ENCODE data around the gene PNPLA2. TPM values are rescaled to one million over a fixed set of nuclear protein-coding genes. Genes with fewer than 3 reads are reported as not detected.

The PNPLA2 gene
- total RNA-seq, 1 experiment from 2014 or later: 66.5 TPM

GRCh38 chr11:788953-789940, 29.5 kb upstream of the PNPLA2 start:
- Mint-ChIP-seq H3K9me3 (no peaks in the 10 kb centered on the region), H3K4me3 (no peak overlapping the region), H3K36me3 (no peaks in the 10 kb centered on the region), H3K27me3 (ENCODE audit: low read depth) (no peaks in the 10 kb centered on the region), H3K27ac (no peak overlapping the region), H3K4me1 (peaks cover 9% of the 10 kb centered on the region; the same call in 1 of the 2 replicates)
- DNase-seq (ENCODE audit: low spot score): no peak
- TF ChIP-seq CBFB (CRISPR knock-in tag; IDR thresholded peaks at IDR 0.05; ENCODE audit: low read depth) (0 out of 2 replicates have a peak, but pooled peaks have one; percentile 9), MYBL2 (CRISPR knock-in tag; IDR thresholded peaks at IDR 0.05) (no peak), TEAD4 (CRISPR knock-in tag; IDR thresholded peaks at IDR 0.05) (no peak), SP1 (CRISPR knock-in tag; conservative IDR thresholded peaks at IDR 0.05) (no peak), RORB (CRISPR knock-in tag; IDR thresholded peaks at IDR 0.05) (no peak)
- ChIA-PET POLR2A (interaction anchor here (0.7 to 1.1 kb wide), 3 partner anchors 30 to 71 kb away, joined by 3 to 5 read pairs (median 4); no protein-coding TSS in a partner anchor), CTCF (interaction anchor here (0.6 to 2.5 kb wide), 7 partner anchors 12 to 353 kb away, joined by 3 to 9 read pairs (median 4); no protein-coding TSS in a partner anchor)
- no peak for ATAC-seq

GRCh38 chr11:789943-790342, 28.8 kb upstream of the PNPLA2 start, which contains the start of gene CEND1:
CEND1 (minus strand) TSS chr11:790090; CDS start chr11:788576, 1,514 bp downstream.
- Mint-ChIP-seq H3K27ac (no peak within 1 kb of the TSS), H3K4me1 (peaks cover 9% of the 10 kb centered on the region; the same call in 1 of the 2 replicates), H3K27me3 (ENCODE audit: low read depth) (no peaks in the 10 kb centered on the region), H3K36me3 (no peaks in the 10 kb centered on the region), H3K9me3 (no peaks in the 10 kb centered on the region), H3K4me3 (no peak within 1 kb of the TSS; the same call in 1 of the 2 replicates)
- ChIA-PET POLR2A (interaction anchor here (0.7 to 1.4 kb wide), 7 partner anchors 9 to 63 kb away, joined by 3 to 10 read pairs (median 3); partner anchors contain the start of genes RPLP2 and TSPAN4), CTCF (interaction anchor here (0.6 to 2.5 kb wide), 12 partner anchors 13 to 354 kb away, joined by 3 to 9 read pairs (median 3); partner anchors contain the start of gene PHRF1)
- 0 out of 2 replicates have a peak, but pooled peaks have one; percentile 56 for TF ChIP-seq ZNF121 (CRISPR knock-in tag; IDR thresholded peaks at IDR 0.05)
- TF ChIP-seq SP1 (CRISPR knock-in tag; conservative IDR thresholded peaks at IDR 0.05): peak; percentile 66
- no peak for TF ChIP-seq CREM (CRISPR knock-in tag; IDR thresholded peaks at IDR 0.05)
- peak; percentile 13 for ATAC-seq
- peak; percentile 62 for DNase-seq (ENCODE audit: low spot score)

GRCh38 chr11:790721-791564, 27.8 kb upstream of the PNPLA2 start:
- Mint-ChIP-seq H3K27me3 (ENCODE audit: low read depth) (no peaks in the 10 kb centered on the region), H3K36me3 (no peaks in the 10 kb centered on the region), H3K4me3 (no peak overlapping the region; the same call in 1 of the 2 replicates), H3K9me3 (no peaks in the 10 kb centered on the region), H3K27ac (0 out of 2 replicates have a peak overlapping the region, but pooled peaks have one; percentile 67), H3K4me1 (peaks cover 10% of the 10 kb centered on the region; the same call in 1 of the 2 replicates)
- DNase-seq (ENCODE audit: low spot score): peak; percentile 73
- POLR2A ChIA-PET: interaction anchor here (0.5 to 1.4 kb wide), 7 partner anchors 10 to 64 kb away, joined by 3 to 10 read pairs (median 3); partner anchors contain the start of genes RPLP2 and TSPAN4
- peak; percentile 82 for ATAC-seq
- CTCF ChIA-PET: interaction anchor here (0.6 to 2.5 kb wide), 12 partner anchors 12 to 215 kb away, joined by 3 to 9 read pairs (median 4); partner anchors contain the start of genes IRF7, PHRF1 and PNPLA2
- TF ChIP-seq ZNF138 (CRISPR knock-in tag; conservative IDR thresholded peaks at IDR 0.05) (no peak), MAX (CRISPR knock-in tag; IDR thresholded peaks at IDR 0.05) (0 out of 2 replicates have a peak, but pooled peaks have one; percentile 25), ZNF532 (CRISPR knock-in tag; IDR thresholded peaks at IDR 0.05; ENCODE audit: borderline replicate concordance) (no peak), USF1 (CRISPR knock-in tag; IDR thresholded peaks at IDR 0.05) (peak; percentile 38; the same call in 1 of the 2 replicates), ZNF423 (CRISPR knock-in tag; IDR thresholded peaks at IDR 0.05) (no peak), GRHL2 (CRISPR knock-in tag; IDR thresholded peaks at IDR 0.05; ENCODE audit: insufficient replicate concordance, severe bottlenecking) (no peak), ARID4B (CRISPR knock-in tag; IDR thresholded peaks at IDR 0.05; ENCODE audit: borderline replicate concordance) (no peak), E2F1 (CRISPR knock-in tag; IDR thresholded peaks at IDR 0.05) (no peak)
